Esophagus squamous epithelium (tissue), 4 donors: ENCODE measurements around the gene THEM4.

Source experiments
- CTCF ChIP-seq, 6 experiments: fragments of 450-650 bp in 4 of 6; fragments of 200-600 bp in 2 of 6; sonication (generic) in 2 of 6; IDR thresholded peaks; one replicate each; pipeline ENCODE4 v1.5.1; 2016 to 2019; ENCODE audit warnings: antibody characterized with exemption in 6 of 6, mild to moderate bottlenecking in 4 of 6, moderate library complexity in 4 of 6
- POLR2A ChIP-seq, 4 donors: fragments of 450-650 bp; IDR thresholded peaks; one replicate each; pipeline ENCODE4 v1.6.1; 2017; ENCODE audit warnings: antibody characterized with exemption in 4 of 4, mild to moderate bottlenecking in 4 of 4, moderate library complexity in 3 of 4

- TF ChIP-seq CTCF (IDR thresholded peaks at IDR 0.05) (no peak), POLR2A (IDR thresholded peaks at IDR 0.05) (no peak)
Measured at GRCh38 chr1:151947140-151947539, 37.8 kb upstream of the THEM4 start.
